NCI-H82 (cell line): ENCODE data around the gene ACVR2B.

Experiments used
- DNase-seq: peaks from one replicate; lab custom pipeline; 2025; lab: John Stamatoyannopoulos, UW

ACVR2B gene

DNA sequence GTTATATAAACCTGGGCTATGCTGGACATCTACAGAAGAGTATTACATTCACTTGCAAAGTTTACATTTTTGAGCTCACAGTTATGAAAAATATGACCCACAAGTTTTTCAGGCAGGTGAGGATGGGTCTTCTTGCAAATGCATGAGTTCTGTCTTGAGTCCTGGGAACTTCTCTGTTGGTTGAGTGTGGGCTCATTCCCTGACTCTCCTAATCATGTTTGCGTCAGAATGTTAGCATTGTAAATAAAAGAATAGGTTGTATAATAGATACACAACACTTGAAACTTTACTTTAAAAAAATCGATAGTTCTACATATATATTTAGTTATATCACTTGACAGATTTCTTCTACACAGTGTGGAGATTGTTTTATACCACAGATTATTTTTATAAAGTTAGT is 35.3 kb downstream of the ACVR2B start:
- no peak for DNase-seq

- no peak for DNase-seq
Measured at GRCh38 chr3:38489766-38490165, 36.1 kb downstream of the ACVR2B start.

- no peak for DNase-seq
Measured at GRCh38 chr3:38490281-38491030, 36.8 kb downstream of the ACVR2B start.

- no peak for DNase-seq
Measured at GRCh38 chr3:38491215-38491614, 37.5 kb downstream of the ACVR2B start.

- DNase-seq, result peak; percentile 5
Measured at GRCh38 chr3:38493031-38493430, 39.3 kb downstream of the ACVR2B start.

GRCh38 chr3:38496131-38496910 is 42.6 kb downstream of the ACVR2B start, which contains the start of gene EXOG:
TSS of gene EXOG (plus strand) at chr3:38496340. CDS start at chr3:38496368, 28 bp downstream.
- peak; percentile 95 for DNase-seq

DNA sequence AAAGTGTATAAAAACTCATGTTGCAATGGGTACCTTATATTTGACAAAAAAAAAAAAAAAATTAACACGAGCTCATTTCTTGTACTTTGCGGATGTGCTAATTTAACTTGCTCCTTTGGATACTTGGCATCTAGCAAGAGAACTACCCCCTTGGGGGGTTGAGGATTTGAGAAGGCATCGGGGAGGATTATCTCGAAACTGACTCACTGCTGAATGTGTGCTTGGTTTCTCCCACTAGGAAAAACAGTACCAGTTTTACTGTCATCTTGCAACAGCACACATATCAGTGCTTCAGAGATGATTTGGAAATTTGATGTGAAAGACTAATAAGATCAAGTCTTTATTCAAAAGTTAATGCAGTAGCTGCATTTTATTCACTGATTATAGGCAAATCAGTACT is 43.3 kb downstream of the ACVR2B start:
- DNase-seq, result peak; percentile 65

DNA sequence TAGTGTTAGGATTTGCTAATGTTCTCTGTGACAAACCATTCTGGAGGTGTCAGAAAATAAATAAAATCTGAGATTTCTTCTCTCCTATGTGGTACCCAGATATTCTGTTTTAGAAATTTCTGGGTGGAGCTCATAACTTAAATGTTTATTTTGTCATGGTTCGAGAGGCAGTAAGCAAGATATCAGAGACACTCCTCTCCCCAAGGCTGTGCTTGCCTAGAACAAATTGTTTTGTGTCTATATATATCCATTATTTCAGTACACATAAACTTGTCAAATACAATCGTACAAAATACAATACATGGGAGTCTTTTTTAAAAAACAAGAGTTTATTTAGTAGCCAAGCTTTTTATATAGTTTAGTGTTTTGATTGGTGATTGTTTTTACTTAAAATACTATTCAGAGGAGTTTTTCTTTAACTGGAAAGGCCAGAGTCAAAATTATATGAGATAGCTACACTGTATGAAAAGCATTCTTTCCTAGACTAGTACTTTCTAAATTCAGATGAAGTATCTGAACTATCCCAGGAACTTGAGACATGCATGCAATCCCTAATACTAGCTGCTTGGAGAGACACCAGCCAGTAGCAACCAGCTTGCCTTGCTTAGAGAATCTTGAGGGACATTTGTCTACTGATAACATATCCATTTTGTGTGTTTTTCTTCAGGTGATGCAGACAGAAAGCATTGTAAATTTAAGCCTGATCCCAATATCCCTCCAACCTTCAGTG is 47.2 kb downstream of the ACVR2B start:
- DNase-seq, result no peak

GRCh38 chr3:38507120-38507519 is 53.4 kb downstream of the ACVR2B start:
- no peak for DNase-seq

DNA sequence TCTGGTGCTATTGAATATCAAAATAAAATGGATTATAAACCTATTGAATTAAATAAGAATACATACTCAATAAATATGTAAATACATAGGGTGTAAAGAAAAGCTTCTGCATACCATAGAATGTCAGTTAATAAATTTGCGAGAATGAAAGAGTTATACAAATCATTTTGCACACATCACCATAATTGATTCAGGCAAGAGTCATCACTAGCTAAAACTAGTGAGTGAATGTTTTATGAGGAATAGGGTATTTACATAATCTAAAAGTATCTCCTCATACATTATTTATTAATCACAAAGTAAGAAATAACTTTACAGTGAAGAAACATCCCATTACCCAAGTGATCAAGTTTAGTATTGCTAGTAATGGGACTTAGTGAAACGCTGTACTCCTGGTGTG is 56.0 kb downstream of the ACVR2B start:
- no peak for DNase-seq

GRCh38 chr3:38510631-38511030 is 56.9 kb downstream of the ACVR2B start:
- DNase-seq, result no peak

DNA sequence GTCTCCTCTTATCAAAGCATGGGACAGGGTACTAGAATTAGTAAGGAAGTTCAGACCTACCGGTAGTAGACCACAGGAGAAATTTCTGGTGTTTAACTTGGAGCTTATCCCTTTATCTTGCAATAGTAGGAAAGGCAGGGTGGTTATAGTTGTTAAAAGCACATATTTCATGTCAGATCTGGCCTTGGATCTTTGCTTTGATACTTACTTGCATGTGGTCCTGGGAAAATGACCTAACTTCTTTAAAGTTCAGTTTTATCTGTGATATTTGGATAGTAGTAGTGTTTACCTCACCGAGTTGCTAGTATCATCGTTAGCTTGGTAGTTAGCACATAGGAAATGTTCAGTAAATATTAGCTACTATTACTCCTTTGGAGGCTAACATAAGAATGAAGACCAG is 57.9 kb downstream of the ACVR2B start:
- DNase-seq, result no peak

DNA sequence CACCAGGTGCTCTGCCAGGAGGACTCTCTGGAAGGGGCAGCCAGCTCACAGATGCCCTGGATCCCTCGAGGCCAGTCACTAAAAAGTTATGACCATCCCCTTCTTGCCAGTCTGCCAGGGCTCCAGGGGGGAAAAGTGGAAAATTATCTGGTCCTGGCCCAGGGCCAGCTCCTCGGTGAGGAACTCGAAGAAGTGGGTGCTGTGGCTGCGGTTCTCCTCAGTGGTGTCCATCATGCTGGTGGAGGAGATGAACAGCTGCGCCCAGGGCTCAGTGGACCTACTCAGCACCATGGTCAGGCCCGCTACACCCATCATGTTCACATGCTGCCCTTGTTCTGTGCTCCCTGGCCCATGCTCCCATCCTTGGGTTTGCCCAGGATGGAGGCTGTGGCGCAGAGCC is 61.7 kb downstream of the ACVR2B start:
- DNase-seq, result no peak

GRCh38 chr3:38516669-38517068 is 63.0 kb downstream of the ACVR2B start:
- DNase-seq, result no peak

- no peak for DNase-seq
Measured at GRCh38 chr3:38519000-38519399, 65.3 kb downstream of the ACVR2B start.

- no peak for DNase-seq
Measured at GRCh38 chr3:38519651-38520050, 66.0 kb downstream of the ACVR2B start.

- DNase-seq, result peak; percentile 82
Measured at GRCh38 chr3:38521391-38521987, 67.8 kb downstream of the ACVR2B start.

DNA sequence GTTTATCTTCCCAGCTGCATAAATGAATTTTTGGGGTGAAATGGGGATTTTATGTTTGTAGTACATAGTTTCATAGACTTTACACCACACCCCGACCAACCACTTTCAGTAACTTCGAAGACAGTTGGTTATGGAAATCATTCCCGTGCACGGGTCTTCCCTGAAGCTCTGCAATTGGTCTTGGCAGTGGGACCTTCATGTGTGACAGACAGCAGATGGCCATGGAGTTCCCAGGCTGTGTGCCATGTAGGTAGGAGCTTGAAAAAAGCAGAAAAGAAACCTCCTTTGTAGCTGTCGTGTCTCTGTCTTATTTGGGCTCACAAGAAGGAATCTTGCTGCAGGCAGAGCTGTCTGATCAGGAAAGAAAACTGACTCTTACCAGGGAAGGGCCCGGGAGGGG is 68.3 kb downstream of the ACVR2B start:
- DNase-seq, result no peak

DNA sequence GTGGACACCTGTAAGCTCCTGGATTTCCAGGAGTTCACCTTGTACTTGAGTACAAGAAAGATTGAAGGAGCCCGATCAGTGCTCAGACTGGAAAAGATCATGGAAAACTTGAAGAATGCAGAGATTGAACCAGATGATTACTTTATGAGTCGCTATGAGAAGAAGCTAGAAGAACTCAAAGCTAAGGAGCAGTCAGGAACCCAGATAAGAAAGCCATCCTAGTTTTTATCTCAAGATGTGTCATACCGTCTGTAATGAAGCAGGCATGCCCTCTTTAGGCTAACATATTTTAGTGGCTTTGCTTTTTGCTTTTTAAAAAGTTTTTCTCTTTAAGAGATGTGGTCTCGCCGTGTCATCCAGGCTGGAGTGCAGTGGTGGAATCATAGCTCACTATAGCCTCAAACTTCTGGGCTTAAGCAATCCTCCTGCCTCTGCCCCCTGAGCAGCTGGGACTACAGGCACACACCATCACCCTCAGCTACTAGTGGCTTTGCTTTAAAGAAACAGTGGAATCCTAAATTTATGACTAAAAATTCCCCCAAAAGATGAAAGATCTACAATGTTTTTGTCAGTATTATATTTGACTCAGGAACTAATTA is 70.5 kb downstream of the ACVR2B start:
- DNase-seq, result no peak

- DNase-seq, result no peak
Measured at GRCh38 chr3:38526792-38527191, 73.1 kb downstream of the ACVR2B start.

- DNase-seq, result peak; percentile 37
Measured at GRCh38 chr3:38528457-38528856, 74.8 kb downstream of the ACVR2B start.

DNA sequence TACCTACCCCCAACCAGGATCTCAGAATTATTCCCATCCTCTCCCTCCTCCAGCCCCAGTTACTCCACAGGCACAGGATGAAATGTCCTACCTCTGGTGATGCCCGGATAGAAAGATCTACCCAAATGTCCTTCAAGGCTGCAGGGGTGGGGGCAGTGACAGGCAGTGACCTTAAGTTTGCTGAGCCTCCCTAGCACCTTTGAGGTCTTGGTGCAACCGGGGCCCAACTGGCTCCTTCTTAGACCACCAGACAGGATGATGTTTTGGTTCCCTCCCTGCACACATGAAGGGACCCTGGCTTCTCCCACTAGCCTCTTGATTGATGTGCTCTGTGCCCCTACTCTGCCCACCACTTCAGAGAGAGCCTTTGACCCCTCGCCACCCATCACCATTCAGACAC is 78.8 kb downstream of the ACVR2B start:
- no peak for DNase-seq
